ENCODE measurements around the gene INPP5D.
A peak's percentile ranks its signal among the peaks of the same experiment; 100 is the strongest.

INPP5D gene

DNA sequence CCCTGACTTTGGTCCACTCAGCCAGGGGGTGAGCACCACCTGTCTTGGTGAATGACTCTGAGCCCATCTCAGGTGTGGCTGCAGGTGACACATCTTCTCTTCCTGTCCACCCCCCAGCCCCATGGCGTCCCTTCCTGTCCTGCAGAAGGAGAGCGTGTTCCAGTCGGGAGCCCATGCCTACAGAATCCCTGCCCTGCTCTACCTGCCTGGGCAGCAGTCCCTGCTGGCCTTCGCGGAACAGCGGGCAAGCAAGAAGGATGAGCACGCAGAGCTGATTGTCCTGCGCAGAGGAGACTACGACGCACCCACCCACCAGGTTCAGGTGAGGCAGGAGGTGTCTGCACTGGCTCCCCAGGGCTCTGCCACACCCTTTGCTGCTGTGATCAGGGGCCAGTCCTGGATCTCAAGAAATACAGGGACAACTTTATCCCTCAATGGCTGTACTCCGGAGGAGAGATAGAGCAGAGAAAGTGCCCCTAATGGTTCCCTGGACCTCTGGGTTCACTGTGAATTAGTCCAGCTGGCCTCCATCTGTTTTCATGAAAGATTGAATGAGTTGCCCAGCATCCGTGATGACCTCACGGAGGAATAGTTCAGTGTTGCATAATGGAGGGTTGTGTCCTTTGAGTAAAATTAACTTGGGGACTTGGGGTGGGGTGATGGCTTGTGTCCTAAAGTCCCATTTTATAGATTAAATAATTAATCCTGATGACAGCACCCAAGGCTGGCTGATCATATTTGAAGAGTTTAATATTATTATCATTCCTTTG, 27.4 kb upstream of the INPP5D start, which contains the start of gene NEU2:
NEU2 (plus strand) TSS at position 122 of the 770 bp plus-strand sequence; CDS start at position 122, 0 bp downstream.
- H3K4me1 ChIP-seq (ENCODE audit: insufficient read depth, poor library complexity, severe bottlenecking), result peaks cover 31% of the 10 kb centered on the region
- ATAC-seq (ENCODE audit: low read depth), result no peak
- DNase-seq (ENCODE audit: low spot score), result no peak
- TF ChIP-seq, protein P1, sequence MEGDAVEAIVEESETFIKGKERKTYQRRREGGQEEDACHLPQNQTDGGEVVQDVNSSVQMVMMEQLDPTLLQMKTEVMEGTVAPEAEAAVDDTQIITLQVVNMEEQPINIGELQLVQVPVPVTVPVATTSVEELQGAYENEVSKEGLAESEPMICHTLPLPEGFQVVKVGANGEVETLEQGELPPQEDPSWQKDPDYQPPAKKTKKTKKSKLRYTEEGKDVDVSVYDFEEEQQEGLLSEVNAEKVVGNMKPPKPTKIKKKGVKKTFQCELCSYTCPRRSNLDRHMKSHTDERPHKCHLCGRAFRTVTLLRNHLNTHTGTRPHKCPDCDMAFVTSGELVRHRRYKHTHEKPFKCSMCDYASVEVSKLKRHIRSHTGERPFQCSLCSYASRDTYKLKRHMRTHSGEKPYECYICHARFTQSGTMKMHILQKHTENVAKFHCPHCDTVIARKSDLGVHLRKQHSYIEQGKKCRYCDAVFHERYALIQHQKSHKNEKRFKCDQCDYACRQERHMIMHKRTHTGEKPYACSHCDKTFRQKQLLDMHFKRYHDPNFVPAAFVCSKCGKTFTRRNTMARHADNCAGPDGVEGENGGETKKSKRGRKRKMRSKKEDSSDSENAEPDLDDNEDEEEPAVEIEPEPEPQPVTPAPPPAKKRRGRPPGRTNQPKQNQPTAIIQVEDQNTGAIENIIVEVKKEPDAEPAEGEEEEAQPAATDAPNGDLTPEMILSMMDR (IDR thresholded peaks at IDR 0.05; ENCODE audit: poor library complexity, severe bottlenecking), result no peak
- H3K27ac ChIP-seq (ENCODE audit: poor library complexity, severe bottlenecking), result no peak within 1 kb of the TSS
- no peaks in the 10 kb centered on the region for H3K36me3 ChIP-seq (ENCODE audit: low read depth)
- H3K27me3 ChIP-seq (ENCODE audit: insufficient read depth, poor library complexity, severe bottlenecking), result no peaks in the 10 kb centered on the region
- H3K4me3 ChIP-seq (ENCODE audit: severe bottlenecking), result no peak within 1 kb of the TSS
- peaks cover 2% of the 10 kb centered on the region for H3K9me3 ChIP-seq (ENCODE audit: severe bottlenecking)

DNA sequence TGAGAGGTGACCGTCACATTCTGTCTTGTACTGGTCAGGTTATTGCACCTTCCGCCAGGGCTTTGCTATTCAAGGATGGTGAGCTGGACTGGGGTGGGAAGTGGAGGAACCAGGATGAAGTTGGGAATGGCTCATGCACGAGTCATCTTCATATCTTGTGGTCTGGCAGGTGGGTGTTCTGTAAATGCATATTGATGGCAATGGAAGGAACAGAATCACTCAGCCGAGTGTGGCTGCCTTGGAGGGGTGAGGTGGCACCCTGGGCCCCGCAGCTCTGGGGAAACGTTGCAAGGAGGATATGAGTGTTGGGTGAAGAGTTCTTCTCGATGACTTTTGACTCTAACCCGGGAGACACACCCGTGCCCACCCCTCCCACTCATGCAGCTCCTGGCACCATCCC, 26.5 kb upstream of the INPP5D start:
- H3K4me1 ChIP-seq (ENCODE audit: insufficient read depth, poor library complexity, severe bottlenecking), result peaks cover 30% of the 10 kb centered on the region
- TF ChIP-seq, protein P1 (IDR thresholded peaks at IDR 0.05; ENCODE audit: poor library complexity, severe bottlenecking), result no peak
- H3K27me3 ChIP-seq (ENCODE audit: insufficient read depth, poor library complexity, severe bottlenecking), result no peaks in the 10 kb centered on the region
- no peak overlapping the region for H3K4me3 ChIP-seq (ENCODE audit: severe bottlenecking)
- H3K36me3 ChIP-seq (ENCODE audit: low read depth), result no peaks in the 10 kb centered on the region
- peaks cover 2% of the 10 kb centered on the region for H3K9me3 ChIP-seq (ENCODE audit: severe bottlenecking)
- no peak overlapping the region for H3K27ac ChIP-seq (ENCODE audit: poor library complexity, severe bottlenecking)
- ATAC-seq (ENCODE audit: low read depth), result peak; percentile 50
- no peak for DNase-seq (ENCODE audit: low spot score)

DNA sequence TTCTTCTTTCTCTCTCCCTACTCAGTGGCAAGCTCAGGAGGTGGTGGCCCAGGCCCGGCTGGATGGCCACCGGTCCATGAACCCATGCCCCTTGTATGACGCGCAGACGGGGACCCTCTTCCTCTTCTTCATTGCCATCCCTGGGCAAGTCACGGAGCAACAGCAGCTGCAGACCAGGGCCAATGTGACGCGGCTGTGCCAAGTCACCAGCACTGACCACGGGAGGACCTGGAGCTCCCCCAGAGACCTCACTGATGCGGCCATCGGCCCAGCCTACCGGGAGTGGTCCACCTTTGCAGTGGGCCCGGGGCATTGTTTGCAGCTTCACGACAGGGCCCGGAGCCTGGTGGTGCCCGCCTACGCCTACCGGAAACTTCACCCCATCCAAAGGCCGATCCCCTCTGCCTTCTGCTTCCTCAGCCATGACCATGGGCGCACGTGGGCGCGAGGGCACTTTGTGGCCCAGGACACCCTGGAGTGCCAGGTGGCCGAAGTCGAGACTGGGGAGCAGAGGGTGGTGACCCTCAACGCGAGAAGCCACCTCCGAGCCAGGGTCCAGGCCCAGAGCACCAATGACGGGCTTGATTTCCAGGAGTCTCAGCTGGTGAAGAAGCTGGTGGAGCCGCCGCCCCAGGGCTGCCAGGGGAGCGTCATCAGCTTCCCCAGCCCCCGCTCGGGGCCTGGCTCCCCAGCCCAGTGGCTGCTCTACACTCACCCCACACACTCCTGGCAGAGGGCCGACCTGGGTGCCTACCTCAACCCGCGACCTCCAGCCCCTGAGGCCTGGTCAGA, 25.9 kb upstream of the INPP5D start:
- H3K4me1 ChIP-seq (ENCODE audit: insufficient read depth, poor library complexity, severe bottlenecking), result peaks cover 27% of the 10 kb centered on the region
- TF ChIP-seq, protein P1 (IDR thresholded peaks at IDR 0.05; ENCODE audit: poor library complexity, severe bottlenecking), result no peak
- ATAC-seq (ENCODE audit: low read depth), result no peak
- H3K36me3 ChIP-seq (ENCODE audit: low read depth), result no peaks in the 10 kb centered on the region
- H3K9me3 ChIP-seq (ENCODE audit: severe bottlenecking), result peaks cover 2% of the 10 kb centered on the region
- no peak overlapping the region for H3K27ac ChIP-seq (ENCODE audit: poor library complexity, severe bottlenecking)
- H3K27me3 ChIP-seq (ENCODE audit: insufficient read depth, poor library complexity, severe bottlenecking), result no peaks in the 10 kb centered on the region
- no peak overlapping the region for H3K4me3 ChIP-seq (ENCODE audit: severe bottlenecking)
- DNase-seq (ENCODE audit: low spot score), result no peak

DNA sequence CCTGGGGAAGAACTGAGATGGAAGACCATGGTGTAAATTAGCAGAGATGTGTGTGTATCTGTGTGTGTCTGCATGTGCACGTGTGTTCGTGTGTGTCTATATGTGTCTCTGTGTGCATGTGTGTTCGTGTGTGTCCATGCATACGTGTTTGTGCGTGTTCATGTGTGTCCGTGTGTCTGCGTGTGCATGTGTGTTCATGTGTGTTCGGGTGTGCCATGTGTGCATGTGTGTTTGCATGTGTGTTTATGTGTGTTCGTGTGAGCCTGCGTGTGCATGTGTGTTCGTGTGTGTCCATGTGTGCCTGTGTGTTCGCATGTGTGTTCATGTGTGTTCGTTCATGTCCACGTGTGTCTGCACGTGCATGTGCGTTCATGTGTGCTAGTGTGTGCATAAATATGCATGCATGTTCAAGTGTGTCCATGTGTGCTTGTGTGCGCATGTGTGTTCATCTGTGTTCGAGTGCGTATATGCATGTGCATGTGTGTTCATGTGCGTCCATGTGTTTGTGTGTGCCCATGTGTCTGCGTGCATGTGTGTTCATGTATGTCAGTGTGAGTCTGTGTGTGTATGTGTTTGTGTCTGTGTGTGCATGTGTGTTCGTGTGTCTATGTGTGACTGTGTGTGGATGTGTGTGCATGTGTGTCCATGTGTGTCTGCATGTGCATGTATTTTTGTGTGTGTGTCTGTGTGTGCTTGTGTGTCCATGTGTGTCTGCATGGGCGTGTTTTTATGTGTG, 24.5 kb upstream of the INPP5D start:
- H3K27me3 ChIP-seq (ENCODE audit: insufficient read depth, poor library complexity, severe bottlenecking), result no peaks in the 10 kb centered on the region
- no peak overlapping the region for H3K27ac ChIP-seq (ENCODE audit: poor library complexity, severe bottlenecking)
- H3K4me1 ChIP-seq (ENCODE audit: insufficient read depth, poor library complexity, severe bottlenecking), result peaks cover 17% of the 10 kb centered on the region
- TF ChIP-seq, protein P1 (IDR thresholded peaks at IDR 0.05; ENCODE audit: poor library complexity, severe bottlenecking), result no peak
- ATAC-seq (ENCODE audit: low read depth) (no peak), DNase-seq (ENCODE audit: low spot score) (no peak)
- no peaks in the 10 kb centered on the region for H3K36me3 ChIP-seq (ENCODE audit: low read depth)
- peaks cover 2% of the 10 kb centered on the region for H3K9me3 ChIP-seq (ENCODE audit: severe bottlenecking)
- H3K4me3 ChIP-seq (ENCODE audit: severe bottlenecking), result no peak overlapping the region
